ENCODE measurements around the gene ATP8A2. TPM values are rescaled to one million over a fixed set of nuclear protein-coding genes. Genes with fewer than 3 reads are reported as not detected.
A peak's percentile ranks its signal among the peaks of the same experiment; 100 is the strongest.

Gene ATP8A2
- total RNA-seq, 1 donor from 2014 or later, result 1.7 TPM

DNA sequence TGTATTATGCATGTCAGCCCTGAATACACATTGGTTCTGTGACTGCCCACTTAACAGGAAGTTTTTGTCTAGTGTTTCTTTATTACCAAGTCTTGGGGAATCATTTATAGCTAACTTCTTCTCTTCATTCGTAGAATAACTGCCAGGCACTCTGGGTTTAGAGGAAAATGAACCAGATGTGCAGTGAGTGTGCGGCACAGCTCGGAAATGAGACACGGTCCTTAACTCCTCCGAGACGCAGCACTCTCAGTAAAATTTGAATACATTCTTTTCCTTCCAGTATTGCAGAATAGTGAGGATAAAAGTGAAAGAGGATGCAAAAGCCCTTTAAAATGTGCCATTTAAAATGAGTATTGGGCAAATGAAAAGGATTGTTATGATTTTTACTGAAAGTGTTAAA lies 29.2 kb downstream of the ATP8A2 start:
- Histone ChIP-seq H3K4me3 (no peak overlapping the region), H3K27ac (no peak overlapping the region), H3K36me3 (no peaks in the 10 kb centered on the region), H3K4me1 (no peaks in the 10 kb centered on the region), H3K27me3 (ENCODE audit: low read depth) (peaks cover 3% of the 10 kb centered on the region), H3K9me3 (no peaks in the 10 kb centered on the region)
- TF ChIP-seq, protein P1, sequence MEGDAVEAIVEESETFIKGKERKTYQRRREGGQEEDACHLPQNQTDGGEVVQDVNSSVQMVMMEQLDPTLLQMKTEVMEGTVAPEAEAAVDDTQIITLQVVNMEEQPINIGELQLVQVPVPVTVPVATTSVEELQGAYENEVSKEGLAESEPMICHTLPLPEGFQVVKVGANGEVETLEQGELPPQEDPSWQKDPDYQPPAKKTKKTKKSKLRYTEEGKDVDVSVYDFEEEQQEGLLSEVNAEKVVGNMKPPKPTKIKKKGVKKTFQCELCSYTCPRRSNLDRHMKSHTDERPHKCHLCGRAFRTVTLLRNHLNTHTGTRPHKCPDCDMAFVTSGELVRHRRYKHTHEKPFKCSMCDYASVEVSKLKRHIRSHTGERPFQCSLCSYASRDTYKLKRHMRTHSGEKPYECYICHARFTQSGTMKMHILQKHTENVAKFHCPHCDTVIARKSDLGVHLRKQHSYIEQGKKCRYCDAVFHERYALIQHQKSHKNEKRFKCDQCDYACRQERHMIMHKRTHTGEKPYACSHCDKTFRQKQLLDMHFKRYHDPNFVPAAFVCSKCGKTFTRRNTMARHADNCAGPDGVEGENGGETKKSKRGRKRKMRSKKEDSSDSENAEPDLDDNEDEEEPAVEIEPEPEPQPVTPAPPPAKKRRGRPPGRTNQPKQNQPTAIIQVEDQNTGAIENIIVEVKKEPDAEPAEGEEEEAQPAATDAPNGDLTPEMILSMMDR (IDR thresholded peaks at IDR 0.05), result no peak
- DNase-seq (no peak), ATAC-seq (no peak)
- intact Hi-C loops (cut with DNase I), result no loop called here

DNA sequence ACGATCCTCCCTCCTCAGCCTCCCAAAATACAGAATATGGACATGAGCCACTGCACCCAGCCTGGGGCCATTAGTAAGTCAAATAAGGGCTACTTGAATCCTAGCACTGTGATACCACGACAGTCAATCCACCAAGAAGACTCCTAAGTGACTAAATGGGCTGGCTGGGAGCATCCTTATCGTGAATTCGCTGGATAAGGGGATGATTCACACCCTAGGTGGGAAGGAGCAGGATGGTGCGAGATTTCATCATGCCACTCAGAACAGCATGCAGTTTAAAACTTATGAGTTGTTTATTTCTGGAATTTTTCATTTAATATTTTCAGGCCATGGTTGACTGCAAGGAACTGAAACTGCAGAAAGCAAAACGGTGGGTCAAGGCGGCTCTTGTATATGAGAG lies 30.2 kb downstream of the ATP8A2 start:
- Histone ChIP-seq H3K36me3 (no peaks in the 10 kb centered on the region), H3K9me3 (no peaks in the 10 kb centered on the region), H3K27me3 (ENCODE audit: low read depth) (peaks cover 3% of the 10 kb centered on the region), H3K27ac (no peak overlapping the region), H3K4me1 (no peaks in the 10 kb centered on the region), H3K4me3 (no peak overlapping the region)
- TF ChIP-seq, protein P1 (IDR thresholded peaks at IDR 0.05), result no peak
- intact Hi-C loops (cut with DNase I), result no loop called here
- no peak for DNase-seq
- no peak for ATAC-seq

DNA sequence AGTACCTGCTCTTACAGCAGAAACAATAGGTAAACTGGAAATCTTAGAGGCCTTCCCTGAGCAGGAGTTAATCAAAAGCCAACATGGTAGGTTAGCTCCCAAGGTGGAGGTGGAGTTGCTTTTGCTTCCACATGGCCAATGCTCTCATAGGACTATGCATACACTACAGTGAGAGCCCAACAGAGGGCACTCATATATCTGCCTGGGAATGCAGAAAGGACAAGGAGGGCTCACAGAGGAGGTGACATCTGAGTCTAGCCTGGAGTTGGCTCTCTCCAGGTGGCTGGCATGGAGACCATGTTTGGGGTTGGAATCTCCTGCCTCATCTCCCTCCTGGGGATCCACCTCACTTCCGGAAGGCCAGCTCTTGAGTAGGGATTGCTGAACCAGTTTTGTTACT lies 34.6 kb downstream of the ATP8A2 start:
- no peak for DNase-seq
- H3K9me3 ChIP-seq, result peaks cover 3% of the 10 kb centered on the region
- H3K27me3 ChIP-seq (ENCODE audit: low read depth), result peaks cover 3% of the 10 kb centered on the region
- no peak overlapping the region for H3K27ac ChIP-seq
- no peaks in the 10 kb centered on the region for H3K4me1 ChIP-seq
- H3K36me3 ChIP-seq, result no peaks in the 10 kb centered on the region
- intact Hi-C loops (cut with DNase I), result no loop called here
- no peak overlapping the region for H3K4me3 ChIP-seq
- peak in 1 of 2 donors; percentile 46 for ATAC-seq
- TF ChIP-seq, protein P1 (IDR thresholded peaks at IDR 0.05), result no peak

DNA sequence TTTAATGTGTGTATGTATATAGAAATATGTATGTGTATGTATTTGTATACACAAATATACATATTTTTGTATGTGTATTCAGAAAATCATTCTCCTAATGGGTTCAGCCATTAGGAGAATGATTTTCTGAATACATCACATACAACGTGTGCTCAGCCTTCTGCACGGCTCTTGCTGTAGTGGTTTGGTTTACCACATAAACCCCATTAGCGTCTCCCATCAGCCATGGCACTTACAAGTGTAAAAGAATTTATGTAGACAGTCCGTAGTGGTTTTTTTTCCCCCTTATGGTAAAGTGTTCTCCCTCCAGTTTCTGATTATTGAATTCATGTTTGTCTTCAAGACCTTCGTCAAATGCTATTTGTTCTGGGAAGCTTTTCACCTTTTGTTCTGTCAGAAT lies 38.2 kb downstream of the ATP8A2 start:
- intact Hi-C loops (cut with DNase I), result no loop called here

DNA sequence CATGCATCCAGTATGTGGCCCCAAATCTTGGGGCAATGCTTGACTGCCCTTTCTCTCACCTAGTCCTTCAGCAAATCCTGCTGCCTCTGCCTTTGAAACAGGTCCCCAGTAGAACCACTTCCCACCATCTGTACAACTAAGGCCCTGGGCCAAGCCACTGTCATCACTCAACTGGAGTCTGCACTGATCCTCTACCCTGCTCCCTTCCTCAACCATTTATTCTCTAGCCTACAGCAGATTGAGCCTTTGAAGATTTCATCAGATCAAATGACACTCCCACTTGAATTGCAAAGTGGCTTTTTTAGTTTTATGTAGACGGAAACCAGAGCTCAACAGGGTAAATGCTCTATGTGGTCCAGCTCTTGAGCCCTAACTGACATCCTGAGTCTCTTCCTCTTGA lies 43.5 kb downstream of the ATP8A2 start:
- no peak overlapping the region for H3K4me3 ChIP-seq
- no peak for ATAC-seq
- H3K27me3 ChIP-seq (ENCODE audit: low read depth), result peaks cover 5% of the 10 kb centered on the region
- H3K36me3 ChIP-seq, result no peaks in the 10 kb centered on the region
- no peak overlapping the region for H3K27ac ChIP-seq
- H3K4me1 ChIP-seq, result no peaks in the 10 kb centered on the region
- DNase-seq, result no peak
- TF ChIP-seq, protein P1 (IDR thresholded peaks at IDR 0.05), result no peak
- intact Hi-C loops (cut with DNase I), result no loop called here
- H3K9me3 ChIP-seq, result peaks cover 3% of the 10 kb centered on the region

More for the DNA sequence above, 38.2 kb downstream of the ATP8A2 start:
- no peaks in the 10 kb centered on the region for H3K4me1 ChIP-seq
- H3K36me3 ChIP-seq, result no peaks in the 10 kb centered on the region
- TF ChIP-seq, protein P1 (IDR thresholded peaks at IDR 0.05), result no peak
- peaks cover 3% of the 10 kb centered on the region for H3K9me3 ChIP-seq
- ATAC-seq (no peak), DNase-seq (no peak)
- H3K27me3 ChIP-seq (ENCODE audit: low read depth), result no peaks in the 10 kb centered on the region
- H3K27ac ChIP-seq, result no peak overlapping the region
- no peak overlapping the region for H3K4me3 ChIP-seq

DNA sequence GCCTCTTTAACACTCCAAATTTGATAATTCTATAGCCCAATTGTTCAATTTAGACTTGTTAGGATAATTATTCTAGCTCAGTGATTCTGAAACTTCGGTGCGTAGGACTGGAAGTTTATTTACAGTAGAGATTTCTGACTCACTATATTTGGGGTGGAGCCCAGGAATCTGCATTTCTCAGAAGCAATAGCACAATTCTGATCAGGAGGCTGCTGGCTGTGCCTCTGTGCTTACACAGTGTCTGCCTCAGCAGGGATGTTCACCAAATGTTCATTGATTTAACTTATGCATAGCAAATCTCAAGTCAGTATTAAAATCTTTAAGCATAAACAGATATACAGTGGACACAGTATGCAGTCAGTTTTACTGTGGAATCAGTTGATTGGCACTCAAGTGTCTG lies 45.8 kb downstream of the ATP8A2 start:
- intact Hi-C loops (cut with DNase I), result no loop called here
- Histone ChIP-seq H3K36me3 (no peaks in the 10 kb centered on the region), H3K4me3 (no peak overlapping the region), H3K27ac (no peak overlapping the region), H3K27me3 (ENCODE audit: low read depth) (peaks cover 5% of the 10 kb centered on the region), H3K9me3 (no peaks in the 10 kb centered on the region), H3K4me1 (no peaks in the 10 kb centered on the region)
- DNase-seq (no peak), ATAC-seq (no peak)
- TF ChIP-seq, protein P1 (IDR thresholded peaks at IDR 0.05), result no peak

Measured in lower lobe of right lung (tissue), 2 donors.